DMS79 (cell line): ENCODE results near the gene RPS8.
"Not testable (repeated sequence)": the region's sequence is repeated elsewhere in the genome, so short reads cannot be mapped to it uniquely, and the experiment has no call there.

Experiments
- DNase-seq: peaks from one replicate; lab custom pipeline; 2025; lab: John Stamatoyannopoulos, UW

Gene RPS8

GRCh38 chr1:44803062-44803311 lies 27.6 kb downstream of the RPS8 start:
- no peak for DNase-seq

- DNase-seq, result no peak
These were observed 28.2 kb downstream of the RPS8 start for GRCh38 chr1:44803312-44804095.

GRCh38 chr1:44805311-44806024 lies 30.1 kb downstream of the RPS8 start:
- no peak for DNase-seq

- DNase-seq, result no peak
These were observed 30.8 kb downstream of the RPS8 start for GRCh38 chr1:44806025-44806703.

- no peak for DNase-seq
These were observed 31.5 kb downstream of the RPS8 start, which contains the start of gene DYNLT4 for GRCh38 chr1:44806704-44807363. DYNLT4 (minus strand) TSS chr1:44807351; CDS start chr1:44806668, 683 bp downstream.

- no peak for DNase-seq
These were observed 32.2 kb downstream of the RPS8 start for GRCh38 chr1:44807364-44808062.

- no peak for DNase-seq
These were observed 33.0 kb downstream of the RPS8 start, which contains the start of gene BTBD19 for GRCh38 chr1:44808063-44808937. BTBD19 (plus strand) TSS chr1:44808523; CDS start chr1:44808821, 298 bp downstream.

- DNase-seq, result no peak
These were observed 33.9 kb downstream of the RPS8 start for GRCh38 chr1:44808938-44809917.

DNA sequence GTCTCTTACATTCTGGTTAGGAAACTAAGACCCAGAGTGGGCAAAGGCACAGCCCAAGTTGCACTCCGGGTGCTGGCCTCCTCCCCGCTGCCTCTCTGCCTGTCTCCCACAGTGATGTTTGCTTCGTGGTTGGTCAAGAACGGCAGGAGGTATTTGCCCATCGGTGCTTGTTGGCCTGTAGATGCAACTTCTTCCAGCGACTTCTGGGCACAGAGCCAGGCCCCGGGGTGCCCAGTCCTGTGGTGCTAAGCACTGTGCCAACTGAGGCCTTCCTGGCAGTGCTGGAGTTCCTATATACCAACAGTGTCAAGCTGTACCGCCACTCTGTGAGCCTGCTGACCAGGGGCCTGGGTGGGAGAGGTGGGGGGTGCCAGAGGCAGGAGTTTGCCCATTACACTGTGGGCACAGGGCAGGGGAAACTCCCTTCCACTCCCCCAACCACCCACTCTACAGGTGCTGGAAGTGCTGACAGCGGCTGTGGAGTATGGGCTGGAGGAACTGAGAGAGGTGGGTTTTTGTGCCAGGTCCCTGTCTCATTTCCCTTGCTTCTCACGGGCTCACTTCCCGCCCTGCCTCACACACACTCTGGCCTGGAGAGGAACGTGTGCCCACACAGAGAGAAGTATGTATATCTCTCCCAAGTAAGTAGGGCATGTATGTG lies 34.9 kb downstream of the RPS8 start:
- DNase-seq, result no peak

- not testable (repeated sequence) for DNase-seq
These were observed 35.4 kb downstream of the RPS8 start for GRCh38 chr1:44810762-44811105.

DNA sequence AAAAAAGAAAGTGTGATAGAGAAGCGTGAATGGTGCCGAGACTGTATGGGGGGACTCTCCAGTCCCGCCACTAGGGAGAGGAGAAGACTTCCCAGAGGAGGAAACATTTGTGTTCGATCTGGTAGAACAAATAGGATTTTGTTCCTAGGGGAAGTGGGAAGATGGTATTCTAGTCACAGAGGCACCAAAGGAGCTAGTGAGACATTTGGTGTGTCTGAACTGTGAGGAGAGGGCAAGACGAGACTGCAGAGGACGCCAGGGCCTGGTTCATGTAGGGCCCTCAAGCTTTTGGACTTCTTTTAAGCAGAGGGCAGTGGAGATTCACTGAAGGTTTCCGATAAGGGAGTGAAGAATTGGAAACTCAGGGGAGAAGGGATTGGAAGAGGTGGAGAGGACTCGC lies 35.9 kb downstream of the RPS8 start:
- no peak for DNase-seq

GRCh38 chr1:44812822-44813543 lies 37.6 kb downstream of the RPS8 start:
- DNase-seq, result no peak

DNA sequence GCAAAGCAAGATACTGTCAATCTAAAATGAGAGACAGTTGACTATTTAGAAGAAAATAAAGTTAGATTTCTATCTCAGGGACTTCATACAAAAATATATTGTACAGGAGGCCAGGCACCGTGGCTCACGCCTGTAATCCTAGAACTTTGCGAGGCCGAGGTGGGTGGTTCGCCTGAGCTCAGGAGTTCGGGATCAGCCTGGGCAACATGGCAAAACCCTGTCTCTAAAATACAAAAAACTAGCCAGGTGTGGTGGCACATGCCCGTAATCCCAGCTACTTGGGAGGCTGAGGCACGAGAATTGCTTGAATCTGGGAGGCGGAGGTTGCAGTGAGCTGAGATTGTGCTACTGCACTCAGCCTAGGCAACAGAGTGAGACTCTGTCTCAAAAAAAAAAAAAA lies 40.6 kb downstream of the RPS8 start:
- DNase-seq, result not testable (repeated sequence)

DNA sequence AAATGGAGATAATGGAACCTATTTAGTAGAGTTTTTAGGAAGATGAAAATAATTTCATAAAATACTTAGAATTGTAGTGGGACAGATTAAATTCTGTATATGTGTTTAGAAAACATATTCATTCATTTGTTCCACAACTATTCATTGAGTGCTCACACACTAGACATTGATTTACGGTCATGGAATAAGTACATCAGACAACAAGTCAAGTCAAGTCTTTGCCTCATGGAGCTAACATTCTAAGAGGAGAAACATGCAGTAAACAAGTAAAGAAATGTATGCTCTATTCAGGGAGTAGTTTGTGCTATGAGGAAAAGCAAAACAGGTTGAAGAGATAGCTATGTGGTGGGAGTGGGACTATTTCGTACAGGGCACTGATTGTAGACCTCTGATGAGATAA lies 42.0 kb downstream of the RPS8 start:
- no peak for DNase-seq

DNA sequence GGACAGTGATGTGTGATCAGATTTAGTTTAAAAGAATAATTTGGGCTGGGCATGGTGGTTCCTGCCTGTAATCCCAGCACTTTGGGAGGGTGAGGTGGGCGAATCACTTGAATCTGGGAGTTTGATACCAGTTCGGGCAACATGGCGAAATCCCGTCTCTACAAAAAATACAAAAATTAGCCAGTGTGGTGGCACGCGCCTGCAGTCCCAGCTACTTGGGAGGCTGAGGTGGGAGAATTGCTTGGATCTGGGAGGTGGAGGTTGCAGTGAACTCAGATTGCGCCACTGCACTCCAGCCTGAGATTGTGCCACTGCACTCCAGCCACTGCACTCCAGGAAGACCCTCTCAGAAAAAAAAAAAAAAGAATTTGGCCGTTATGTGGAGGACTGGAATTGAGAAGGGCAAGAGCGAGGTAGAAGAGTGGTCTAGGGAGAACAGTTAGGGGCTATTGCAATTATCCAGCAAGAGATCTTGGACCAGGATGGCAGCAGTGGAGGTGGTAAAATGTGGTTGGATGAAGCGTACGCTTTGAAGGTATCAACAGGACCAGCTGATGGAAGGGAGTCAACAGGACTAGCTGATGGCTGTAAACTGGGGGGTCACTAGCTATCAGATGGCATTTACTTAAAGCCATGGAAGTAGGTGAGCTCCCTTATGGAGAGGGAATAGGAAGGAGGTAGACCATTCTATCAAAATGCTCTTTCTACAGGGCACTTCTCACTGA lies 42.6 kb downstream of the RPS8 start:
- DNase-seq, result no peak

DNA sequence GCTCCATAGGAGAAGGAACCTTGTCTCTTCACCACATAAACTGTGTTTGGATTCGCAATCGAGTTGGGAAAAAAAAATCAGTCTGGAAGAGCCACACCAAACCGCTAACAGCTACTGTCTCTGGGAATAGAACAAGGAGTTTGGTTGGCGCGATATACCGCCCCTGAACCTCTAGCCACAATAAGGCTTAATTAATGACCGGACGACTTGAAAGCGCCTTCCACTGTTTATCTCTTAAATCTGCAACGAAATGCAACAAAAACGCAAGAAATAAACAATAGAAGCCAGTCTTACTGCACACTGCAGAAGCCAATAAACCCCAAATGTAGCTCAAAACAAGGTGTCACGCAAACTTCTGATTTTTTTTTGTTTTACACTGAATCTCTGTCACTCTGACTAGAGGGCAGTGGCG lies 43.9 kb downstream of the RPS8 start:
- no peak for DNase-seq

- no peak for DNase-seq
These were observed 44.4 kb downstream of the RPS8 start for GRCh38 chr1:44819608-44820327.
